Mammary epithelial cell (primary cell): Measurements from ENCODE around the gene NXPH1.

Source experiments
- CTCF ChIP-seq, 2 donors: IDR thresholded peaks in 1 of 2; conservative IDR thresholded peaks in 1 of 2; 2 replicates each; pipeline ENCODE4 v1.5.1; 2011 to 2012; ENCODE audit warnings: inconsistent platforms in 2 of 2, low read length in 2 of 2, mild to moderate bottlenecking in 2 of 2, control low read depth in 1 of 2, low read depth in 1 of 2; ENCODE audit not compliant: insufficient read depth in 1 of 2; ENCODE audit errors: extremely low read depth in 1 of 2
- EZH2 ChIP-seq: IDR thresholded peaks from 2 replicates; pipeline ENCODE4 v1.6.1; 2012; ENCODE audit warnings: low read length, inconsistent platforms, borderline replicate concordance

DNA sequence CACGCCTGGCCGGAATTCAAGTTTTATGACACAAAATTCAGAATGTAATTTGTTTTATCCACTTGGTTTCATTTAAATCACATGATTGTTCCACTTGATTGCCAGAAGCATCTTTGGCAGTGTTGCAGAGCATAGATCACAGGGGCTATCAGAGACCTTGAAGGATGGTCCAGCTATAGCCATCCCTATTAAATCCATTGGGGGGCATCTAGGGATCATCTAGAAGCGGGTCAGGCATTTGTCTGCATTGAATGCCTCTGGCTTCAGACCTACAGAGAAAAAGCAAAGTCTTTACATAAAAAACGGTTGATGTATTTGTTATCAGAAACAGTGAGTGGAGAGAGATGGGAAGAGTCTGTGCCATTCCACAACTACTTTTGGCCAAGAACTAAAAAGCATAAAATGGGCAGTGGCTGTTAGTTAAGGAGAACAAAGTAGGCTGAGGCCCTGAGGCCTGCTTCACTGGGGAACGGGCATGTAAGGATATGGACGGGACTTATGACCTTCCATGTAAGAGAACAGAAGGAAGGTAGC lies 146.3 kb downstream of the NXPH1 start:
- TF ChIP-seq CTCF (conservative IDR thresholded peaks at IDR 0.05 in 1 of 2, IDR thresholded peaks at IDR 0.05 in 1 of 2; ENCODE audit: extremely low read depth in 1 of 2, insufficient read depth in 1 of 2, low read depth in 1 of 2, low read length in 2 of 2) (no peak), EZH2 (no peak)
